Activated T-cell treated with anti-CD3 and anti-CD28 coated beads for 4 hours (primary cell): ENCODE results near the gene CCDC187.

Source experiments
- DNase-seq: peaks from one replicate; pipeline ENCODE4 v3.0.0-alpha.2; 2020

Gene CCDC187

GRCh38 chr9:136297016-136297691 is 6.7 kb downstream of the CCDC187 start:
- no peak for DNase-seq

- DNase-seq = no peak
Observed at GRCh38 chr9:136296434-136297015, 7.4 kb downstream of the CCDC187 start.

DNA sequence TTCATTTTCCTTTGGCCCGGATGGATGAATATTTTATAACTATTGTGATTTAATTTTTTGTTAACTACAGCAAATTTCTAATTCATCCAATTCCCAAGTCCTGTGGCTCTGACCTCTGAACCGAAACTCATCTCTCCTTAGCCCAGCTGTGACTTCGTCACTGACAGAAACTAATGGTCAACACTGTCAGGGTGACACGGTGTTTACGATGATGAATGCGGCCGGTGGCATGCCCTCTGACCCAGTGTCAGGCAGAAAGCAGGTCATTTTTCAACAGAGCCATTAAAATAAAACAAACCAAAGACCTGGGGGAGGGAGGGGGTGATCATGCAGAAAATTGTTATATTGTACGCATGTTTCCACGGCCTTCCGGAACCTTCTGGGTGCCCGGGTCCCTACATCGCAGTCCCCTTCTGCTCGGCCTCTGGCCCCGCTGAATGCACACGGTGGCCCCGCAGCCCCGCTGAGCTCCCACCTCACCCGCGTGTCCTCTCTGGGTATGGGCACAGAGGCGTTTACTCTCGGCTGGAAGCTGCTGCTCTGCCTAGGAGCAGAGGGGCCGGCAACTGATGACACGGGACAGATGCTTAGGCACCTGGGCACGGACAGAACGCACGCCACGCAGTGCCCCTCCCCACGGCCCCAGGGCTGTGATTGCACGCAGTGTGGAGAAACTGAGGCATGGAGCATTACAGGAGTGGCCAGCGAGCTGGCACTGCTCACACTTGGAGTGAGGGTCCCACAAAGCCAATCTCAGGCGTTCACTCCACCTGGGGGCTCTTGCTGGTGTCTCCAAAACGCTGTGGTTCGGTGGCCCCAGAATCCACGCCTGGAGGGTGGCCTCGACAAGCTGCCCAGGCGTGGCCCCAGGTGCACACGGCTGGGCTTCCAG is 8.1 kb downstream of the CCDC187 start:
- DNase-seq = no peak

DNA sequence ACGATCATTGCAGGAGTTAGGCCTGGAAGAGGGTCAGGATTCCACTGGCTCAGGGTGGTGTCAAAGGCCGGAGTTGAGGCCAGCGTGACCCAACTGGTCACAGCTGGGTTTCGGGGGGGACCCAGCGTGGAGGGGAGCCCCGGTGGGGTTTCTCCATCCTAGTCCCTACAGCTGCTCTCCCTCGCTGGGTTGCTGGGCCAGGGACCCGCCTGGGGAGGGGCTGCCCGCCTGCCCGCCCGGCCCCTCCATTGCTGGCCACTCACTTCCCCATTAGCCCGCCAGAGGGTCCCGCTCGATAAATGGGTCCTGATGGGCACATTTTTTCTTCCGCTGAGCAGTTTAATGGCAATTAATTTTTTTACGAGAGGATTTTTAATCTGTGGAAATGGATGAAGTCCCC is 8.8 kb downstream of the CCDC187 start:
- no peak for DNase-seq

- no peak for DNase-seq
Observed at GRCh38 chr9:136294437-136294836, 9.5 kb downstream of the CCDC187 start.

DNA sequence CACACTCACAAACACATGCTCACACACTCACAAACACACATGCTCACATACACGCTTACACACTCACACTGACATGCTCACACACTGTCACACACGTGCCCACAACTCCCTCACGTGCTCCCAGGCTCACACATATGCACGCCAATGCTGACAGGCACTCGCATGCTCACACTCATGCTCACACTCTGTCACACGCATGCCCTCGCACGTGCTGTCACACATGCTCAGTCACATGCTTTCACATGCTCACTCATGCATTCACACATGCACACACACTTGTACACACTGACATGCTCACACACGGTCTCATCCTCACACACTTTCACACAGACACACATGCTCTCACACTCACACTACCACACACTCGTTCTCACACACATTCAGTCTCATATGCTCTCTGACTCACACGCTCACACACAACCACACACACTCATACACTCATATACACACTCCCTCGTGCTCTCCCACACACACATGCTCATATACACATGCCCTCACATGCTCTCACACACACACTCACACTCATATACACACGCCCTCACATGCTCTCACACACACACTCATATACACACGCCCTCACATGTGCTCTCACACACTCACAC is 10.3 kb downstream of the CCDC187 start:
- no peak for DNase-seq

DNA sequence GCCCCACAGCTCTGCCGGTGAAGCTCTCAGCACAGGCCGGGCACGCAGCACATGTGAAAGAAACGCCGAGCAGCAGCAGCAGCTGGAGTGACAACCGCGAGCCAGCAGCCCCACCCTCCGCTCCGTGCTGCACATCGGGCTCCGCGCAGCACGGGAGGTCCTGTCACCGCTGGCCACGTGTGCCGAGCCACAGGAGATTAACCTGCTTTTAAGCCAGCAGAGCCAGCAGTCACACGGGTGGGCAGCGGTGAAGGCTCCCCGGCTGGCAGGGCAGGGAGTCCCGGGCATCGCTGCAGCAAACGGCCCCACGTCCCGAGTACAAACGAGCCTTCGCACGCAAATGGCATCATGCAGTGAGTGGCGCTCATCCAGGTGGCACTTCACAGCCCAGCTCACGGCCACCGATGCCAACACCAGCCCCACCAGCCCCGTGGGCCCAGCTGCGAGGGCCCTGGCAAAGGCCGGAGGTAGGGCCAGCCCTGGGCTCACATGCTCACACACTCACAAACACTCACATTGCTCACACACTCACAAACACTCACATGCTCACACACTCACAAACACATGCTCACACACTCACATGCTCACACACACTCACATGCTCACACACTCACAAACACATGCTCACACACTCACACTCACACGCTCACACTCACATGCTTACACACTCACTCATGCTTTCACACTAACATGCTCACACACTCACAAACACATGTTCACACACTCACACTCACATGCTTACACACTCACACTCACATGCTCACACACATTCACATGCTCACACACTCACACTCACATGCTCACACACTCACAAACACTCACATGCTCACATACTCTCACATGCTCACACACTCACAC is 11.1 kb downstream of the CCDC187 start:
- no peak for DNase-seq

- DNase-seq = no peak
Observed at GRCh38 chr9:136292026-136292538, 11.8 kb downstream of the CCDC187 start.

GRCh38 chr9:136291306-136292025 is 12.4 kb downstream of the CCDC187 start:
- DNase-seq = no peak

DNA sequence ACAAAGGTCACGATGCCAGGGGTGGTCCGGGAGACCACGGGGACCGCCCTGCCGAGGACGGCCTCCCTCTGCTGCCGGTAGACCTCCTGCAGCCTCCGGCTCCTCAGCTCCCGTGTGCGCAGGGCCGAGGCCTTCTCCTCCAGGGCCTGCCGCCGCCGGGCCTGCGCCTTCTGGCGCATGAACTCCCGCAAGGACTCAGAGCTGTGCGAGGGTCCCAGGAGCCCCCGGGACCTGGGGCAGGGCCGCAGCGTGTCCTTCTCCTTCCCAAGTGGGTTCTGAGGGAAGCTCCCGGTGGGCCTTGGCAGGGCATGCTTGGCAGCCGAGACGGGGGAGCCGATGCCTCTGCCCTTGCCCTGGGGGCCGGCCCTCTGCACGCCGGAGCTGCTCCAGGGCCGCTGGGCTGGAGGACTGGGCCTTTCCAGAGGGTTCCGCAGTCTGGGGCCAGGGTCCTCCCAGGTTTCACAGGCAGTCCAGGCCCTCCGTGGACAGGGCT is 13.3 kb downstream of the CCDC187 start:
- DNase-seq = no peak

GRCh38 chr9:136289651-136290507 is 14.0 kb downstream of the CCDC187 start:
- no peak for DNase-seq

GRCh38 chr9:136287960-136288753 is 15.7 kb downstream of the CCDC187 start:
- DNase-seq = no peak

GRCh38 chr9:136286987-136287379 is 16.9 kb downstream of the CCDC187 start:
- DNase-seq = no peak

DNA sequence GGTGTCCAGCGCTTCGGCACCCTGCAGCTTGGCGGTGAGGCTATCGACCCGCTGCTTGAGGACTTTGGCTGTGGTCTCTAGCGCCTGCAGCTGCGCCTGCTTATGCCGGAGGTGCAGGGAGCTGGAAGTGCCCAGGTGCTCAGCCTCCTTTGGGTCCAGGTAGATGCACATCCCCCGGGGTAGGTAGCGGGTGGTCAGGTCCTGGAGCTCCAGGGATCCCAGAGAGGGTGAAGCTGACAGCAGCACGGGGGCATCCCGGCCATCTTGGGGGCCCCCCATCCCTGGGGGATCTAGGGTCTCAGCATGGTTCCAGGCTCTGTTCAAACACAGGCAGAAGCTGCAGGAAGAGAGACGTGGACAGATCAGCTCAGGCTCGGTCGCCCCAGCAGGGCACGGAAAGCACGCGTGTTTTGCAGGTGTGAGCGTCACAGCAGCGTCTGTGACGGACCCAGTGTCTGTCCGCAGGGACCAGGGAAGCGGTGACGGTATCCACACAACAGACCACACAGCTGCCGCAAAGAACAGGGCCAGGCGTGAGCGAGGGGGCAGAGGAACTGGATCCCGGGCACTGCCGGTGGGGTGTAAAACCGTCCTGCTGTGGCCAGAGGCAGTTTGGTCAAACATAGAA is 17.4 kb downstream of the CCDC187 start:
- DNase-seq = no peak

GRCh38 chr9:136285501-136286358 is 18.2 kb downstream of the CCDC187 start:
- no peak for DNase-seq

DNA sequence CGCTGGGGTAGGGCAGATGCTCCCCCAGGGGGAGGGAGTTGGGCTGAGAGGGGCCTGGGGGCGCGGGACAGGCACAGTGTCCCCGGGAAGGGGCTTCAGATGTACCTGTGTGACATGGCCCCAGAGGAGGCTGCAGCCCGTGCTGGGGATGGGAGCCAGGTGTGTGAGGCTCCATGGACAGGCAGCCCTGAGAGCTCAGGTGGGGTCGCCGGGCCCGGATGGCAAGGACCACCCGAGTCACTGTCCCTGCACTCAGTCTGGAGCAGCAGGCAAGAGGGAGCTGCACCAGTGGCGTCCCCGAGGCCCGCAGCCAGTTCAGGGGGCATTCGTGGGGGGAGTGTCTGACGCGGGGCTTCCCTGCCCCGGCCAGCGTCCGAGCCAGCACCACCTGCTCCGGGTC is 18.9 kb downstream of the CCDC187 start:
- DNase-seq = no peak

DNA sequence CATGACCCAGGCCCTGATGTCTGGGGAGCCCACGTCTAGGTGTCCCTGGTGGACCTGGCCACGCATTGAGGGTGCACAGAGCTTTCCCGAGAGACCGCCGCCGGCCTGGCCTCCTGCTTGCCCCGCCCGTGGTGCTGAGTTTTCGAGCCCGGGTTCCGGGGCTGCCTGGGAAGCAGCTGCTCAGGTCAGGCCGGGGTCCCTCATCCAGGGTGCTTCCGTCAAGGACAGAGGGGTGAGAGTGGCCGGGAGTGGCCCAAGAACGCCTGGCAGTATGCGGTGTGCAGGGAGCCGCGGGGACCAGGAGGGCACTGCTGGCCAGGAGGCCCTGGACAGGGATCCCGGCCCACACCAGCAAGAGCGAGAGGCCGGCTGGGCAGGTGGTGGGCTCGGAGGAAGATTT is 19.6 kb downstream of the CCDC187 start:
- DNase-seq = no peak
